Lower leg skin (tissue), 3 donors: ENCODE results near the gene KRT16.

Experiments
- CTCF ChIP-seq, 3 donors: fragments of 450-650 bp; IDR thresholded peaks; one replicate each; pipeline ENCODE4 v1.5.1; 2016; ENCODE audit warnings: antibody characterized with exemption in 3 of 3, mild to moderate bottlenecking in 3 of 3, moderate library complexity in 2 of 3
- POLR2A ChIP-seq, 2 donors: fragments of 450-650 bp; IDR thresholded peaks; one replicate each; pipeline ENCODE4 v1.6.1; 2016 to 2017; ENCODE audit warnings: antibody characterized with exemption in 2 of 2, mild to moderate bottlenecking in 1 of 2, moderate library complexity in 1 of 2

- TF ChIP-seq POLR2A (IDR thresholded peaks at IDR 0.05) (no peak), CTCF (IDR thresholded peaks at IDR 0.05) (no peak)
These were observed 43.1 kb upstream of the KRT16 start for GRCh38 chr17:41655611-41656111.
